HG03457 (cell line): ENCODE results near the gene KPTN.

Experiments used
- ATAC-seq: cut with Tn5 transposase; IDR thresholded peaks from one replicate; pipeline ENCODE4 v1.9.1; 2021; ENCODE audit warnings: moderate number of reproducible peaks; ENCODE audit not compliant: unreplicated experiment

KPTN gene

DNA sequence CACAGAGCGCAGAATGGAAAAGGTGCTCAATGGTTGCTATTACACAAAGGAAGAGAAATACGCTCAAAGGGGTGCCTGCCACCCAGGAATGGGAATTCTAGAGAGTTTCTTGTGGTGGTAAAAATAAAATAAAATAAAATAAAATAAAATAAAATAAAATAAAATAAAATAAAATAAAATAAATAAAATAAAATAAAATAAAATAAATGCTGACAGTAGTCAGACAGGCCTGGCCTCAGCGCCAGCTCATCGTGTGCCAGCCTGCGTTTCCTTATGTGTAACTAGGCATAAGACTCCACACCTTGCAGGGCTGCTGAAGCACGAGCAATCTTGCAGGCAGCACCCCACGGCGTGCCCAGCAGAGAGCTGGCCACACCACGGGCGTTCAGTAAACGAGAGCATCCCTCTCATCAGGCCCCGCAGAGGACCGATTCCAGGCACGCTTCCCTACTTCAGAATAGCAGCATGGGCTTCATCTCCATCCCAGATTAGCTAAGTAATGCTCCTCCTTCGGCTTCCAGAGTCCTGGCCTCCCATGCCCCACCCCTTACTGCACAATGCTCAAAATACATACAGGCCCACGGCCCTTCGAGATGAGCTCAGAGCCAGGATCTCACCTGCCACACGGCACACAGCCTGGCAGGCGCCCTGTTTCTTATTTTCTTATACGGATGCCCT lies 25.3 kb upstream of the KPTN start:
- no peak for ATAC-seq

GRCh38 chr19:47508721-47509120 lies 24.7 kb upstream of the KPTN start:
- ATAC-seq = no peak

- ATAC-seq = no peak
Observed at GRCh38 chr19:47507924-47508553, 24.0 kb upstream of the KPTN start.

- ATAC-seq = no peak
Observed at GRCh38 chr19:47507012-47507411, 23.0 kb upstream of the KPTN start.

- ATAC-seq = no peak
Observed at GRCh38 chr19:47506459-47506858, 22.4 kb upstream of the KPTN start.

DNA sequence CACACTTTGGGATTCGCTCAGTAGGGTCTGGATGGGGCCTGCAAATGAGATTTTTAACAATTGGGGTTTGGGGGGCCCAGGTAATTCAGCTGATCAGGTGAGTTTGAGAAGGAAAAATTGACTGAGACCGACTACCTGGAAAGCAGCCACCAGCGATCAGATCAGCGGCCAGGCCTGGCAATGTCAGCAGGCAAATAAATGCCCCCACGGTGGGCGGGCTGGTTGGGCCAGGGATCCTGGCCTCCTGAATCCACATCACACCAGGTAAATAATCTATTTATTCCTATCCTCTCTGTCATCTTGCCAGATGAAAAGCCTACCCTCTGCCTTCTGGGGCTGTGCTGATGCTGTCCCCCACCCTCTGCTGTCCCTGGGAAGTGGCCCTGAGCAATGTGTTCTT lies 21.5 kb upstream of the KPTN start:
- no peak for ATAC-seq

- ATAC-seq = no peak
Observed at GRCh38 chr19:47503826-47504150, 19.8 kb upstream of the KPTN start.

DNA sequence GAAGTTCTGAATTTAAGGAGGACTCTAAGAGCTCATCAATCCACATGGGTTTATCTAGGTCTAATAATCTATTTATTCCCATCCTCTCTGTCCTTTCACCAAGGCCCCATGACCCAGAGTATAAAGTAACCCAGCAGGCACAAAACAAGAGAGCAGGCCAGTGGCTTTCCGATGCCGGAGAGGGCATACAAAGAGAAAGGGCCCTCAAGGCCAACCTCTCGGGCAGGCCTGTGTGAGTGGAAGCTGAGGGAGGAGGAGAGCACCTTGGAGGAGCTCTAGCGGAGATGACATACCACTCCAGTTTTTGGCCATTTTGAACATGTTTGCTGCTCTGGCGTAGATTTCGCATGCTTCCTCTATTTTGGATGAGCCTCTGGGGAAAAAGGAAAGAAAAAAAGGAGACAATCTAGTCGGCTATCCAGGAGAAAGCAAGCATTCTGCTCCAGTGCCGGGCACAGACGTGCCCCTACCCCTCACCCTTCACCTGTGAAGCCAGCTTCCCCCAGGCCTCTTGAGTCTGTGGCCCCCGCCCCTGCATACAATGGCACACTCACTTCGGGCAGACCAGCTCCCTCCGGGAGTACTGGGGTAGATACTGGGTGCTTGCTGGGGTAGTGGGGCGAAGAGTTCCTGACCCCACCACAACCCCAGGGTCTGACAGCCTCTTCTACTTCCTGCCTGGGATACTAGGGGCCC lies 19.3 kb upstream of the KPTN start:
- no peak for ATAC-seq

DNA sequence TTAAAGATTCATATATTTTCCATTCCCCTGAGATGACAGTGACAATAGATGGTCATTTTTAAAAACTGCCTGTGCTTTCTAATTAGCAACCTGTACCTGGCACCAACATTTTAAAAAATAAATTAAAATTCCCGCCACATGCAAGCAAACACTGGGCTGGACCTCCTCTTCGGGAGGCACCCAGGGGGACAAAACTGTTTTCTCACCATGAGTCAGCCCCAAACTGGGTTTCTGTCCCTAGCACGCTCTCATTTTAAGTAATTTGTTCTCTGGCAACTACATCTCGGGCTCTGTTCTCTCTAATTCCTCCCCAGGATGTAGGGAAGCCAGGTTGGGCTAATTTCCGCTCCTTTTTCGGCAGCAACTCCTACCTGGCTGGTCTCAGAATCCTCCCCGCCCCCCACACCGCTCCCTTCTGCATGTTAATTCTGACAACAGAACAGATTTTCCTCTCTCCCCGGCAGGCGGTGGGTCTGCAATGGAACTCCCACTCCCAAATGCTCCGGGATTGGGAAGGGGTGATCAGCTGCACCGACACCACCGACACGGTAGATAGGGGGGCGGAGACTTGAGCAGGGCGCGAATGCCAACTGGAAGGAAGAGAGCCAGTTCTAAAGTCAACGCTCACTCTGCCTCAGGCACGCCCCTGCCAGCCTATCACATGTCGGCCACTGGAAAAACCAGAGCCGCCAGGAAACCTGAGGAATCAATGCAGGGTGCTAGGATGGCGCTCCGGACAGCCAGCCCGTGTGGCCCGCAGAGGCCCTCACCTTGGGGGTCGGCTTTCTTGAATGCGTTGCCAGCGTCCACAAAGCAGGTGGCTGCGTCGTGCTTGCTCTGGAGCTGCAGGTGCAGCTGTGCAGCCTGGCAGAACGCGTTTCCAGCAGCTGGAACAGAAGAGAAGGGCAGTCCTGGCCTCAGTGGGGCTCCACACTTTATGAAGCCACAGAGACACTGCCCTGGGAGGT lies 16.1 kb upstream of the KPTN start:
- ATAC-seq = no peak

DNA sequence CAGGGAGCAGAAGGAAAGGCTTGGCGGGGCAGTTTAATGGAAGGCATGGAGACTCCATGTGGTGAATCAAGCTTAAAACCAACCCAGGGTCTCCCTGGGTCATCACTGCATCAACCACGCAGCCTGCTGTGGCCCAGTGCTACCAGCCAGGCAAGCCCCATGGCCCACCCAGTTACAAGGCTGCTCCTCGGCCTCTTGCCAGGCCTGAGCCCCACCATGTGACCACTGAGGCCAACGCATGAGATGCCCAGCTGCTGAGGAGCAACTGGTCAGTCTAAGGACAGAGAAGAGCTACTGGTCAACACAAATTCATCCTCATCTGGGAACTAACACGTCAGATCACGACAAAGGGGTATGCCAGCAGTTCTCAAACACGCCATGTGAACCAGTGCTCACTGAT lies 15.4 kb upstream of the KPTN start:
- ATAC-seq = no peak

DNA sequence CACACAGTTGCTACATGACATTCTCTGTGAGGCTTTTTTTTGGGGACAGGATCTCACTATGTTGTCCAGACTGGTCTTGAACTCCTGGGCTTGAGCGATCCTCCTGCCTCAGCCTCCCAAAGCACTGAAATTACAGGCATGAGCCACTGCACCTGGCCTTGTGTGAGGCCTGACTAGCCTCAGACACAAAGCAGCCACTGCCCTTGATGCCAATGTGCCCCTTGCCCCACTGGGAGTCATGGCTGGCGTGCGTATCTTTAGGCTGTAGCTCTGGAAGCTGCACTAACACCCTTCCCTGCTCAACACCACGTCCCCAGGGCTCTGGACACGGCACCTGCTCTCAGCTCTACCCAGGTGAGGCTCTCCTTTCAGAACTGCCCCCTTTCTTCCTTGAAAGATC lies 14.5 kb upstream of the KPTN start:
- ATAC-seq = no peak

- ATAC-seq = no peak
Observed at GRCh38 chr19:47497821-47498520, 14.0 kb upstream of the KPTN start.

DNA sequence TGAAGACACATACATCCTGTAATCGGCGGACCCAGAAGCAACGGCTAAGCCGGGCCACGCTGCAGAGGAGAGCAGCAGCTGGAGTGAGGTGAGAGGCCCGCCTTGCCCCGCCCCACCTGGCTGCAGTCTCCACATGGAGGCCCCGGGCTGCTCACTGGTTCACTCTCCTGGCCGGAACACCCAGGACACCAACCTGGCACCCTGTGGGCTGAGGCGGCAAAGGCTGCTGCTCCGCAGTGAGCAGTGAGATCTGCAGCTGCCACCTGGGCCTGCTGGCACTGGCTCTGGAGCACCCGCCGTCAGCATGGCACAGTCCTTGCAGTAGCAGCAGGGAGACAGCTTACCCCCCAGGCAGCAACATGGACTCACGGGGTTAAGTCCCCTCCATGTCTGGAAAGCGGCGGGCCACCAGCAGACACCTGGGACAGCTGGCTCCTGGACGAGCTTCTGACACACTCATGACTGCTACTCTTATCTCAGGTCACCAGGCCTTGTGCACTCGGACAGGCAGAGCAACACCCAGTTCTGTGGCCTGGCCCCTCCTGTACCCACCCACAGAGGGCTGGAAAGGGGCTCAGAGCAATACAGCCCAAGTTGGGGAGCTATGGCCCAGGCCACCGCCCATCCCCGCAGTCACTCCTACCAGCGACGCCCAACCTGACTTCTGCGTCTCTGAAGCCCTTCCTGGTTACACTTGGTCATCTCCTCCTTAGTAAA lies 13.2 kb upstream of the KPTN start:
- ATAC-seq = no peak

- no peak for ATAC-seq
Observed at GRCh38 chr19:47495478-47496372, 11.7 kb upstream of the KPTN start.

- no peak for ATAC-seq
Observed at GRCh38 chr19:47494729-47495128, 10.7 kb upstream of the KPTN start.

- ATAC-seq = no peak
Observed at GRCh38 chr19:47494211-47494547, 10.2 kb upstream of the KPTN start.

GRCh38 chr19:47493378-47494210 lies 9.6 kb upstream of the KPTN start:
- no peak for ATAC-seq
